IPS-18c (cell line): ENCODE results near the gene IFITM1.
A peak's percentile ranks its signal among the peaks of the same experiment; 100 is the strongest.
"Not testable (repeated sequence)": the region's sequence is repeated elsewhere in the genome, so short reads cannot be mapped to it uniquely, and the experiment has no call there.

Source experiments
- H3K4me3 ChIP-seq: 2 replicates; pipeline ENCODE4 v1.7.0; 2013; ENCODE audit warnings: low read depth, mild to moderate bottlenecking, low read length, moderate library complexity; ENCODE audit not compliant: insufficient read depth
- H3K9me3 ChIP-seq: one replicate; pipeline ENCODE4 v1.6.1; 2013; ENCODE audit warnings: mild to moderate bottlenecking, low read length, moderate library complexity; ENCODE audit not compliant: control insufficient read depth, insufficient read depth

Gene IFITM1

GRCh38 chr11:313787-314553, at the start of gene IFITM1:
IFITM1 (plus strand) TSS chr11:314040; CDS start chr11:314171, 131 bp downstream.
- no peaks in the 10 kb centered on the region for H3K9me3 ChIP-seq
- peak within 1 kb of the TSS; percentile 71 for H3K4me3 ChIP-seq

GRCh38 chr11:266676-267439, 47.0 kb upstream of the IFITM1 start:
- H3K9me3 ChIP-seq: no peaks in the 10 kb centered on the region
- no peak overlapping the region for H3K4me3 ChIP-seq

- H3K4me3 ChIP-seq: peak overlapping the region; percentile 24; the same call in 1 of the 2 replicates
- no peaks in the 10 kb centered on the region for H3K9me3 ChIP-seq
Measured at GRCh38 chr11:267491-267994, 46.3 kb upstream of the IFITM1 start.

GRCh38 chr11:268716-269145, 45.1 kb upstream of the IFITM1 start:
- H3K4me3 ChIP-seq: not testable (repeated sequence)

GRCh38 chr11:269146-269890, 44.5 kb upstream of the IFITM1 start:
- no peak overlapping the region; the same call in 1 of the 2 replicates for H3K4me3 ChIP-seq
- H3K9me3 ChIP-seq: no peaks in the 10 kb centered on the region

More at GRCh38 chr11:268716-269145, 45.1 kb upstream of the IFITM1 start:
- not testable (repeated sequence) for H3K9me3 ChIP-seq

GRCh38 chr11:270451-271318, 43.2 kb upstream of the IFITM1 start:
- Histone ChIP-seq H3K4me3 (no peak overlapping the region), H3K9me3 (no peaks in the 10 kb centered on the region)

GRCh38 chr11:271319-271715, 42.5 kb upstream of the IFITM1 start:
- no peaks in the 10 kb centered on the region for H3K9me3 ChIP-seq
- H3K4me3 ChIP-seq: no peak overlapping the region

GRCh38 chr11:272195-272930, 41.5 kb upstream of the IFITM1 start:
- Histone ChIP-seq H3K9me3 (no peaks in the 10 kb centered on the region), H3K4me3 (no peak overlapping the region)

- H3K4me3 ChIP-seq: no peak overlapping the region
Measured at GRCh38 chr11:272931-273198, 41.0 kb upstream of the IFITM1 start.

GRCh38 chr11:276219-276618, 37.6 kb upstream of the IFITM1 start:
- no peaks in the 10 kb centered on the region for H3K9me3 ChIP-seq
- H3K4me3 ChIP-seq: no peak overlapping the region

More at GRCh38 chr11:272931-273198, 41.0 kb upstream of the IFITM1 start:
- no peaks in the 10 kb centered on the region for H3K9me3 ChIP-seq

- Histone ChIP-seq H3K4me3 (no peak within 1 kb of the TSS), H3K9me3 (no peaks in the 10 kb centered on the region)
Measured at GRCh38 chr11:278001-278951, 35.6 kb upstream of the IFITM1 start, which contains the start of gene NLRP6. NLRP6 (plus strand) TSS chr11:278407; CDS start chr11:278570, 163 bp downstream.

GRCh38 chr11:279040-279965, 34.5 kb upstream of the IFITM1 start:
- no peak overlapping the region for H3K4me3 ChIP-seq

GRCh38 chr11:279966-280705, 33.7 kb upstream of the IFITM1 start:
- H3K9me3 ChIP-seq: no peaks in the 10 kb centered on the region
- H3K4me3 ChIP-seq: peak overlapping the region; percentile 28; the same call in 1 of the 2 replicates

More at GRCh38 chr11:279040-279965, 34.5 kb upstream of the IFITM1 start:
- H3K9me3 ChIP-seq: no peaks in the 10 kb centered on the region
